Stimulated activated CD4-positive, alpha-beta T cell treated with anti-CD3 and anti-CD28 coated beads, Interleukin-1b, Interleukin-23, amount 100 ng/mL, for 4 hours (primary cell): ENCODE data around the gene EVC.
"Not testable (repeated sequence)": the region's sequence is repeated elsewhere in the genome, so short reads cannot be mapped to it uniquely, and the experiment has no call there.

Experiments used
- DNase-seq, 2 donors: peaks; one replicate each; pipeline ENCODE4 v3.0.0-alpha.2; 2020; ENCODE audit warnings: low read depth in 2 of 2

Gene EVC

GRCh38 chr4:5843573-5844530 is 132.9 kb downstream of the EVC start:
- DNase-seq, result no peak

- no peak for DNase-seq
Measured at GRCh38 chr4:5845035-5845905, 134.3 kb downstream of the EVC start.

GRCh38 chr4:5851637-5852301 is 140.8 kb downstream of the EVC start:
- no peak for DNase-seq

GRCh38 chr4:5852523-5853202 is 141.7 kb downstream of the EVC start:
- no peak for DNase-seq

- DNase-seq, result no peak
Measured at GRCh38 chr4:5854929-5855328, 143.9 kb downstream of the EVC start.

- not testable (repeated sequence) for DNase-seq
Measured at GRCh38 chr4:5856362-5856761, 145.4 kb downstream of the EVC start.

- DNase-seq, result no peak
Measured at GRCh38 chr4:5857199-5857598, 146.2 kb downstream of the EVC start.

GRCh38 chr4:5858020-5858769 is 147.2 kb downstream of the EVC start:
- DNase-seq, result no peak

GRCh38 chr4:5863461-5864113 is 152.6 kb downstream of the EVC start:
- DNase-seq, result peak in 1 of 2 donors; percentile 27
